ENCODE measurements around the gene RMDN2.

DNA sequence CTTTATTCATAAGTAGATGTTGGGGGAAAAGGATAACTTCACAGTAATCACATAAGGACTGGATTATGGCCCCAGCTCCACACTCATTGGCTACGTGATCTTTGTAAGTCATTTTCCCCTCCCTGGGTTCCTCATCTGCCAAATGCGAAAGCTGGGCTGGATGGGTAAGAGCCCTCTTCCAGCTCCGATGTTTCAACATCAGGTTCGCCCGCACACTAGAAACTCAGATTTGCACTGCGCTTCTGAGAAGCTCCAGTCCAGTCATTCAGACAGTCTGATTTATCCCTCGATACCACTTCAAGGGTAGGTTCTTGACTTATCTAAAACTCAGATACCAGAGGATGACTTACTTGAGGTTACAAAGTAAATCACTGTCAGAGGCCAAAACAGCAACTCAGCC, 31.0 kb upstream of the RMDN2 start:
- TF ChIP-seq, protein P1, sequence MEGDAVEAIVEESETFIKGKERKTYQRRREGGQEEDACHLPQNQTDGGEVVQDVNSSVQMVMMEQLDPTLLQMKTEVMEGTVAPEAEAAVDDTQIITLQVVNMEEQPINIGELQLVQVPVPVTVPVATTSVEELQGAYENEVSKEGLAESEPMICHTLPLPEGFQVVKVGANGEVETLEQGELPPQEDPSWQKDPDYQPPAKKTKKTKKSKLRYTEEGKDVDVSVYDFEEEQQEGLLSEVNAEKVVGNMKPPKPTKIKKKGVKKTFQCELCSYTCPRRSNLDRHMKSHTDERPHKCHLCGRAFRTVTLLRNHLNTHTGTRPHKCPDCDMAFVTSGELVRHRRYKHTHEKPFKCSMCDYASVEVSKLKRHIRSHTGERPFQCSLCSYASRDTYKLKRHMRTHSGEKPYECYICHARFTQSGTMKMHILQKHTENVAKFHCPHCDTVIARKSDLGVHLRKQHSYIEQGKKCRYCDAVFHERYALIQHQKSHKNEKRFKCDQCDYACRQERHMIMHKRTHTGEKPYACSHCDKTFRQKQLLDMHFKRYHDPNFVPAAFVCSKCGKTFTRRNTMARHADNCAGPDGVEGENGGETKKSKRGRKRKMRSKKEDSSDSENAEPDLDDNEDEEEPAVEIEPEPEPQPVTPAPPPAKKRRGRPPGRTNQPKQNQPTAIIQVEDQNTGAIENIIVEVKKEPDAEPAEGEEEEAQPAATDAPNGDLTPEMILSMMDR (IDR thresholded peaks at IDR 0.05): no peak
- no peak for TF ChIP-seq ZFX (IDR thresholded peaks at IDR 0.05; ENCODE audit: borderline replicate concordance)

Data from 22Rv1 (cell line).